Thyroid gland (tissue), 4 donors: Measurements from ENCODE around the gene STMP1. TPM values are rescaled to one million over a fixed set of nuclear protein-coding genes. Genes with fewer than 3 reads are reported as not detected.

Source experiments
- DNase-seq, 2 donors: peaks; one replicate each; pipeline ENCODE4 v3.0.0-alpha.2; 2019
- H3K27ac ChIP-seq, 3 donors: fragments of 200-600 bp; sonication (generic); 1 replicate in 2 of 3; 2 replicates in 1 of 3; pipeline ENCODE4 v1.5.1; 2016 to 2019; ENCODE audit warnings: mild to moderate bottlenecking in 1 of 3, moderate library complexity in 1 of 3
- H3K27me3 ChIP-seq: fragments of 200-600 bp; sonication (generic); one replicate; pipeline ENCODE4 v1.5.1; 2019
- H3K36me3 ChIP-seq, 2 donors: fragments of 200-600 bp; sonication (generic); one replicate each; pipeline ENCODE4 v1.5.1; 2016 to 2019
- H3K4me1 ChIP-seq, 2 donors: fragments of 200-600 bp; sonication (generic); one replicate each; pipeline ENCODE4 v1.5.1; 2017 to 2019
- H3K4me3 ChIP-seq, 3 donors: fragments of 200-600 bp; sonication (generic); replicated peaks in 1 of 3; 1 replicate in 2 of 3; 2 replicates in 1 of 3; pipeline ENCODE4 v1.5.1; 2016; ENCODE audit warnings: mild to moderate bottlenecking in 1 of 3
- H3K9me3 ChIP-seq: fragments of 200-600 bp; sonication (generic); one replicate; pipeline ENCODE4 v1.5.1; 2017
- POLR2A ChIP-seq, 2 donors: fragments of 450-650 bp; IDR thresholded peaks; one replicate each; pipeline ENCODE4 v1.6.1; 2017; ENCODE audit warnings: antibody characterized with exemption in 2 of 2, mild to moderate bottlenecking in 2 of 2, moderate library complexity in 1 of 2
- WGBS, 2 donors: methylation state at CpG; one replicate each; pipeline ENCODE4 v1.1.5; 2017; 5-methylcytosine and 5-hydroxymethylcytosine counted together
- intact Hi-C: fragments of 100-400 bp; cut with DNase I; formaldehyde crosslinking; loops from one replicate; pipeline ENCODE4 v1.15.1; 2023
- total RNA-seq, 4 donors: library from RNA; depleted of rRNA; stranded (reverse); fragments of >200 nt; gene quantifications; one replicate each; pipeline ENCODE4 v1.2.3, GENCODE V29; 2016
- TF ChIP-seq, protein P1 (sequence below), 6 experiments: fragments of 200-600 bp in 3 of 6; fragments of 450-650 bp in 3 of 6; sonication (generic) in 3 of 6; IDR thresholded peaks; one replicate each; pipeline ENCODE4 v1.5.1; 2016 to 2019; ENCODE audit warnings: antibody characterized with exemption in 6 of 6, mild to moderate bottlenecking in 2 of 6, inconsistent platforms in 1 of 6, moderate library complexity in 1 of 6

The STMP1 gene
- total RNA-seq, 4 donors from 2014 or later, result 28.2 to 42.2 (median 38.6) TPM

DNA sequence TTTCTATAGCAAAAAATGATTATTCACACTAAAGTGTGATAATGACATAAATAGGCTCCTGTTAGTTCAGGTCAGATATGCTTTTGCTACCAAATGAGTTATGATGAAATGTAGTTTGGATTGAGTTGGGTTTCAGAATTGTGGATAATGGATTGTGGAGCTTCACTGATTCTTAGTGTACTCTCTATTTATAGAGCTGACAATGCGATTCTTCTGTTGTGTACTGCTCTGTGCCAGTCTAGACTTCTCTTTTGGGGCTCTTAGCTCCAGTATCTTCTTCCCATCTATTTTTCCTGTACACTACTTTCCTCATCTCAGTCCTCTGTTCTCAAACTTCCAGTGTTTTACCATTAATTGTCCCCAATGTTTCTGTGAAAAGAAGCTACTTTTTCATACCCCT, 7.5 kb downstream of the STMP1 start:
- 81 to 84% methylated on average over 1 of the region's 1 CpG for WGBS, 2 donors
- no peaks in the 10 kb centered on the region for H3K36me3 ChIP-seq
- no peak overlapping the region for H3K4me3 ChIP-seq
- H3K9me3 ChIP-seq, result no peaks in the 10 kb centered on the region
- H3K27ac ChIP-seq, result no peak overlapping the region
- H3K4me1 ChIP-seq, result peaks cover 7 to 21% of the 10 kb centered on the region in 2 donors
- no peaks in the 10 kb centered on the region for H3K27me3 ChIP-seq
- intact Hi-C loops, result loop anchor here (5.0 to 10.0 kb wide), 2 partner anchors 128 to 305 kb away; partner anchors contain the start of gene MTPN
- TF ChIP-seq, protein P1, sequence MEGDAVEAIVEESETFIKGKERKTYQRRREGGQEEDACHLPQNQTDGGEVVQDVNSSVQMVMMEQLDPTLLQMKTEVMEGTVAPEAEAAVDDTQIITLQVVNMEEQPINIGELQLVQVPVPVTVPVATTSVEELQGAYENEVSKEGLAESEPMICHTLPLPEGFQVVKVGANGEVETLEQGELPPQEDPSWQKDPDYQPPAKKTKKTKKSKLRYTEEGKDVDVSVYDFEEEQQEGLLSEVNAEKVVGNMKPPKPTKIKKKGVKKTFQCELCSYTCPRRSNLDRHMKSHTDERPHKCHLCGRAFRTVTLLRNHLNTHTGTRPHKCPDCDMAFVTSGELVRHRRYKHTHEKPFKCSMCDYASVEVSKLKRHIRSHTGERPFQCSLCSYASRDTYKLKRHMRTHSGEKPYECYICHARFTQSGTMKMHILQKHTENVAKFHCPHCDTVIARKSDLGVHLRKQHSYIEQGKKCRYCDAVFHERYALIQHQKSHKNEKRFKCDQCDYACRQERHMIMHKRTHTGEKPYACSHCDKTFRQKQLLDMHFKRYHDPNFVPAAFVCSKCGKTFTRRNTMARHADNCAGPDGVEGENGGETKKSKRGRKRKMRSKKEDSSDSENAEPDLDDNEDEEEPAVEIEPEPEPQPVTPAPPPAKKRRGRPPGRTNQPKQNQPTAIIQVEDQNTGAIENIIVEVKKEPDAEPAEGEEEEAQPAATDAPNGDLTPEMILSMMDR (IDR thresholded peaks at IDR 0.05), result no peak
- TF ChIP-seq POLR2A (IDR thresholded peaks at IDR 0.05), result no peak
- no peak for DNase-seq

DNA sequence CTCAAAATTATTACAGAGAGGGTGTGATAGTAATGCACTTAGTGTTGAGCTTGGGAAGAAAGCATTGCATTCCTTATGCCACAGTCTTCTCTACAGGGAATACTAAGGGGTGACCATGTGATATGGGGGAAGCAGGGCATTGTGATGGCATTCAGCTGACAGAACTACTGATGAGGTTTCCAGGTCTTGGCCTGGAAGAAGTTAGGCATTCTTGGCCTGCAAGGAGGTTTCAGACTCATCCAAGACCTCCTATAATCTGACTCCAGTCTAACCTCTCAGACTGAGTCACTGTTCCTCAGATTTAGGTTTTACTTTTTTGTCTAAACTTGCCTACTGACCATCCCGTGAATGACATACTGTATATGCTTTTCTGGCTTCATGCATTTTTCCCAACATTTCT, 7.9 kb downstream of the STMP1 start:
- intact Hi-C loops, result loop anchor here (5.0 kb wide), 1 partner anchor 127 kb away; no protein-coding TSS in a partner anchor
- H3K9me3 ChIP-seq, result no peaks in the 10 kb centered on the region
- H3K4me3 ChIP-seq, result no peak overlapping the region
- no peak overlapping the region for H3K27ac ChIP-seq
- H3K36me3 ChIP-seq, result no peaks in the 10 kb centered on the region
- no peaks in the 10 kb centered on the region for H3K27me3 ChIP-seq
- DNase-seq, result no peak
- TF ChIP-seq, protein P1 (IDR thresholded peaks at IDR 0.05), result no peak
- TF ChIP-seq POLR2A (IDR thresholded peaks at IDR 0.05), result no peak
- 69 to 72% methylated on average over 1 of the region's 1 CpG for WGBS, 2 donors
- peaks cover 12 to 20% of the 10 kb centered on the region in 2 donors for H3K4me1 ChIP-seq

DNA sequence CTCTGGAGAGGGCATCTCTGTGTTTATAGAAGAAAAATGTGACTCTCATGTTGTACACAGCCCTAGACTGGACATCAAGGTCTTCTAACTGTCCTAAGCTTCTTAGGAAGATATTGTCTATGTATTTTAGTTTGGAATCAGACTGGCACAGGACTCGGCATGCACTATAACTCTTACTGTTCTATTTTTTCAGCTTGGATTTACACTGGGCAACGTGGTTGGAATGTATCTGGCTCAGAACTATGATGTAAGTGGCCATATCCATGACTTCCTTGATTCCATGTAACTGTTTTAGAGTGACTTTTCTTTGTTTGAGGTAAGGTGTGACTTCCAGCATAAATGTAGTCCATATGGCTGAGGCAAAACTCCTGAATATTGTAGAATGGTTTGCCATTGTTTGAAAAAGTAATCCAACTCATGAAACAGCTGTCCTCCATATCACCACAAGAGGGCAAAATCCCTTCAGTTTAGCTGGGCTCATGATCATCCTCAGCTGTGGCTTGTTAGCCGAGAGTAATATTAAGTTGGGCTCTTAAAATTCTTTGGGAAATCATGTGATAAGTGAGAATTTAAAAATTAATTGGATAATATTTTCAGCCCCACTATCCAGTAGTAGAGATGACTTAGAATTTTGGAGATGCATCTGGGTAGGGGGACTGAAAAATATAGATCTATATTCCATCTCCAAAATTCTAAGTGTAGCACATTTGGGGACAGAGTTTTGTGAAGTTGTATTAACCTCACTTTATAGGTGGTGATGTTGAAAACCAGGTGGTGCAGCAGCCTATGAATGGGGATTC, 10.4 kb downstream of the STMP1 start:
- H3K4me1 ChIP-seq, result peaks cover 33 to 41% of the 10 kb centered on the region in 2 donors
- WGBS, 2 donors, result 43 to 51% methylated on average over 3 of the region's 3 CpGs
- TF ChIP-seq, protein P1 (IDR thresholded peaks at IDR 0.05), result peak; percentile 58 to 91 (median 82)
- no peak for TF ChIP-seq POLR2A (IDR thresholded peaks at IDR 0.05)
- H3K27me3 ChIP-seq, result no peaks in the 10 kb centered on the region
- H3K36me3 ChIP-seq, result no peaks in the 10 kb centered on the region
- peak overlapping the region; percentile 16 to 62 (median 45) for H3K27ac ChIP-seq
- DNase-seq, result peak; percentile 27 to 34
- H3K9me3 ChIP-seq, result no peaks in the 10 kb centered on the region
- intact Hi-C loops, result loop anchor here (5.0 kb wide), 1 partner anchor 125 kb away; no protein-coding TSS in a partner anchor
- no peak overlapping the region for H3K4me3 ChIP-seq

DNA sequence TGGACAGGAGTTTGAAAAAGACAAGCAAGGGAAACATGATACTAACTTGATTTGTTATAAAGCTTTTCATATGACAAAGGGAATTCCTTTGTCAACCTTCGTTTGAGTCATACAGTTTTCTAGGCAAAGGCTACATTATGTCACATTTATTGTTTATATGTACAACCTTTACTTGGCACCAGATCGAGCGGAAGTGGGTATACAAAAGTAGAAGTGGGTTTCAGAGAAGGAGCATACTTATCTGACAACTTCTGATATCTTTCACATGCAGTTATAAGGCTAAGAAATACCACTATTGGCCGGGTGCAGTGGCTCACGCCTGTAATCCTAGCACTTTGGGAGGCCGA, 11.0 kb downstream of the STMP1 start:
- H3K4me1 ChIP-seq, result peaks cover 39 to 47% of the 10 kb centered on the region in 2 donors
- no peaks in the 10 kb centered on the region for H3K9me3 ChIP-seq
- intact Hi-C loops, result loop anchor here (5.0 kb wide), 1 partner anchor 124 kb away; no protein-coding TSS in a partner anchor
- peak overlapping the region; percentile 16 to 62 (median 45) for H3K27ac ChIP-seq
- H3K36me3 ChIP-seq, result no peaks in the 10 kb centered on the region
- H3K27me3 ChIP-seq, result no peaks in the 10 kb centered on the region
- TF ChIP-seq POLR2A (IDR thresholded peaks at IDR 0.05), result no peak
- WGBS, 2 donors, result 69 to 76% methylated on average over 6 of the region's 6 CpGs
- DNase-seq, result no peak
- H3K4me3 ChIP-seq, result no peak overlapping the region

DNA sequence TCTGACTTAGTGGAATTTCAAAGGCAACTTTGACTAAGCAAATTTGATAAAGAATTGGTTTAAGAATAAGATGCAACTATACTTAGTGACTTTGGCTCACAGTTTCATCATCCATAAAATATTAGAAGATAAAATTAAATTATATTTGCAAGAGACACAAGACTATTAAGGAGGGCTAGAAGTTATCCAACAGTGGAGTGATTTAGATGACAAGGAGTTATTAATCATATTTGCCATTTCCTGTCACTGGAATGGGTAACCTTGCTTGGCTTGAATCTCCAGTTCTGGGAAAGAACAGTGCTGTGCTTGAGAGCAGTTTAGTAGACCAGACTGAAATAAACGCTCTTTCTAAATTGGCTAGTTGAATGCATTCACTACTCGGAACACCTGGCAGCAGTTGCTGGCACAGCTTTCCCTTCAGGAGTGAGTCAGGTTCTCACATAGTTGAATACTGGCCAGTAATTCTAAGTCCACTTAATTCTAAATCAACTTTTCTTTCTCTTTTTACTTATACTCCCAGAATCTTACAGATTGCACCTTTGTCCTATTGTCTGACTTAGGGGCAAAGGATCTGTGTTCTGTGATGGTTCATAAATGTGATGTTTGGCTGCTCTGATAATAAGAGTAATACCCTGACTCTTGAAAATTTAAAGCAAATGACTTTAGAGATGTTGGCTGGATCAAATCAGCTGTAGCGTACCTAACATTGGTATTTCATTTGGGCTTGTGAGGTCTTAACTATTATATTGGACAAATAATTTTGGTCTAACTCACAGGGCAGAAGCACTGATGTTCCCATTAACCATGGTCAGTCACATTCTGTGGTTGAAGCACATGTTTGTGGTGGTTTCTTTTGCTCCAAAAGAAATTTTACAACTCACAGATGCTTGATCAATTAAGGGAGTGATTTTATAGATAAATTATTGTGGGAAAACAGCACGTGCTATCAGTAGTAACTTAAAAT, 16.6 kb downstream of the STMP1 start:
- WGBS, 2 donors, result 47 to 57% methylated on average over 4 of the region's 4 CpGs
- no peak overlapping the region for H3K4me3 ChIP-seq

More for the DNA sequence above, 16.6 kb downstream of the STMP1 start:
- TF ChIP-seq, protein P1 (IDR thresholded peaks at IDR 0.05), result no peak
- TF ChIP-seq POLR2A (IDR thresholded peaks at IDR 0.05), result peak in 1 of 2 donors; percentile 19
- Histone ChIP-seq H3K27me3 (no peaks in the 10 kb centered on the region), H3K27ac (peak overlapping the region; percentile 63 to 93 (median 81)), H3K9me3 (no peaks in the 10 kb centered on the region), H3K4me1 (peaks cover 81% of the 10 kb centered on the region in 2 donors), H3K36me3 (no peaks in the 10 kb centered on the region)
- intact Hi-C loops, result no loop called here
- DNase-seq, result peak; percentile 94 to 97
